Chondrocyte (in vitro differentiated cells): ENCODE results near the gene ACSBG1. TPM values are rescaled to one million over a fixed set of nuclear protein-coding genes. Genes with fewer than 3 reads are reported as not detected.
A peak's percentile ranks its signal among the peaks of the same experiment; 100 is the strongest.
"Not testable (repeated sequence)": the region's sequence is repeated elsewhere in the genome, so short reads cannot be mapped to it uniquely, and the experiment has no call there.

Experiments used
- DNase-seq: peaks from one replicate; pipeline ENCODE4 v3.0.0; 2021; ENCODE audit warnings: mixed read lengths, low spot score
- H3K27ac Mint-ChIP-seq: one replicate; pipeline ENCODE4 v1.8.0; 2021; ENCODE audit warnings: mild to moderate bottlenecking, moderate library complexity, mixed read lengths; ENCODE audit not compliant: unreplicated experiment
- H3K27me3 Mint-ChIP-seq: 2 replicates; pipeline ENCODE4 v1.8.0; 2021; ENCODE audit warnings: low read depth, mixed read lengths
- H3K36me3 Mint-ChIP-seq: 2 replicates; pipeline ENCODE4 v1.8.0; 2021; ENCODE audit warnings: low read depth, mixed read lengths
- H3K4me1 Mint-ChIP-seq: 2 replicates; pipeline ENCODE4 v1.8.0; 2021; ENCODE audit warnings: low read depth, mild to moderate bottlenecking, mixed read lengths
- H3K4me3 Mint-ChIP-seq: one replicate; pipeline ENCODE4 v1.8.0; 2021; ENCODE audit warnings: mild to moderate bottlenecking, moderate library complexity, mixed read lengths; ENCODE audit not compliant: unreplicated experiment
- H3K9me3 Mint-ChIP-seq: 2 replicates; pipeline ENCODE4 v1.8.0; 2021; ENCODE audit warnings: low read depth, mixed read lengths
- CTCF ChIP-seq: fragments of 200-600 bp; sonication (generic); IDR thresholded peaks from 2 replicates; pipeline ENCODE4 v1.5.0; 2021; ENCODE audit warnings: antibody characterized with exemption, mild to moderate bottlenecking, moderate library complexity
- total RNA-seq: library from RNA; stranded (reverse); gene quantifications from 3 replicates; pipeline ENCODE4 v1.2.1, GENCODE V29; 2021

The ACSBG1 gene
- total RNA-seq, 1 donor from 2014 or later: not detected

- DNase-seq: no peak
- Mint-ChIP-seq H3K27me3 (no peaks in the 10 kb centered on the region), H3K27ac (no peak overlapping the region), H3K4me1 (peaks cover 25% of the 10 kb centered on the region), H3K36me3 (peaks cover 5% of the 10 kb centered on the region), H3K4me3 (no peak overlapping the region), H3K9me3 (no peaks in the 10 kb centered on the region)
- no peak for TF ChIP-seq CTCF
Measured at GRCh38 chr15:78156653-78157052, 77.7 kb downstream of the ACSBG1 start.

GRCh38 chr15:78155355-78155939 is 78.9 kb downstream of the ACSBG1 start:
- peaks cover 31% of the 10 kb centered on the region for H3K4me1 Mint-ChIP-seq
- H3K36me3 Mint-ChIP-seq: peaks cover 3% of the 10 kb centered on the region
- no peaks in the 10 kb centered on the region for H3K27me3 Mint-ChIP-seq
- H3K27ac Mint-ChIP-seq: peak overlapping the region; percentile 73
- TF ChIP-seq CTCF: no peak
- DNase-seq: no peak
- H3K9me3 Mint-ChIP-seq: no peaks in the 10 kb centered on the region
- H3K4me3 Mint-ChIP-seq: no peak overlapping the region

GRCh38 chr15:78154955-78155354 is 79.4 kb downstream of the ACSBG1 start:
- Mint-ChIP-seq H3K36me3 (peaks cover 2% of the 10 kb centered on the region), H3K4me1 (peaks cover 36% of the 10 kb centered on the region), H3K27ac (peak overlapping the region; percentile 73), H3K27me3 (no peaks in the 10 kb centered on the region), H3K9me3 (no peaks in the 10 kb centered on the region), H3K4me3 (no peak overlapping the region)
- no peak for TF ChIP-seq CTCF
- no peak for DNase-seq

- H3K27ac Mint-ChIP-seq, DNase-seq, H3K27me3 Mint-ChIP-seq, H3K4me3 Mint-ChIP-seq, H3K36me3 Mint-ChIP-seq, H3K9me3 Mint-ChIP-seq: not testable (repeated sequence)
- peaks cover 37% of the 10 kb centered on the region for H3K4me1 Mint-ChIP-seq
Measured at GRCh38 chr15:78151075-78151474, 83.3 kb downstream of the ACSBG1 start.

GRCh38 chr15:78149805-78150751 is 84.3 kb downstream of the ACSBG1 start:
- peak overlapping the region; percentile 85 for H3K4me3 Mint-ChIP-seq
- H3K36me3 Mint-ChIP-seq: no peaks in the 10 kb centered on the region
- no peak for TF ChIP-seq CTCF
- H3K27ac Mint-ChIP-seq: peak overlapping the region; percentile 81
- H3K27me3 Mint-ChIP-seq: no peaks in the 10 kb centered on the region
- H3K9me3 Mint-ChIP-seq: no peaks in the 10 kb centered on the region
- no peak for DNase-seq
- peaks cover 28% of the 10 kb centered on the region for H3K4me1 Mint-ChIP-seq
